Measurements from ENCODE around the gene NFIL3.

The NFIL3 gene

GRCh38 chr9:91360551-91361290 lies 62.9 kb downstream of the NFIL3 start:
- no peak for DNase-seq (ENCODE audit: low read depth, low spot score)

GRCh38 chr9:91359734-91360470 lies 63.7 kb downstream of the NFIL3 start:
- no peak for DNase-seq (ENCODE audit: low read depth, low spot score)

DNA sequence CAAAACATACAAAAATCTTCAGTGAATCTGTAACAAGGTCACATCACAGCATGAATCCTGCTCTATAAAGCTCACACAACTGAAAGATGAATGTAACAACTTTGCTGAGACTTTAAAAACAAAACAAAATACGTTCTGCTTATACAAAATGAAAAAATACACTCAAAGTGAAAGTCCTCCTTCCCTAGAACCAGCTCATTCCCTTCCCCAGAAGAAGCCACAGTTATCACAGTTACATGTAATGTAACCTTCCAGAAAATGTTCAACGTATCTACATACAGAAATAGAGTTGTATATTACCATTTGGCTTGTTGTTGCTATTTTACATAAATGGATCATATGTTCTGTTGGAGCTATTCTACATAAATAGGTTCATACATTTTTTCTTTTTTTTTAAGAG lies 64.5 kb downstream of the NFIL3 start:
- DNase-seq (ENCODE audit: low read depth, low spot score) = no peak
